SK-N-SH (cell line): ENCODE results near the gene ADAMTS19. TPM values are rescaled to one million over a fixed set of nuclear protein-coding genes. Genes with fewer than 3 reads are reported as not detected.
"Not testable (repeated sequence)": the region's sequence is repeated elsewhere in the genome, so short reads cannot be mapped to it uniquely, and the experiment has no call there.

Experiments used
- CTCF ChIA-PET: fragments of 300-600, 350-600 bp; formaldehyde crosslinking; extraction: SDS; loops from one replicate; lab custom pipeline; 2021; lab: Yijun Ruan, JAX
- POLR2A ChIA-PET: fragments of 350-600 bp; sonication (Branson Sonifier 250); formaldehyde crosslinking; extraction: SDS; loops from one replicate; lab custom pipeline; 2020; ENCODE audit warnings: antibody characterized with exemption, inconsistent platforms; lab: Yijun Ruan, JAX
- DNase-seq: peaks from one replicate; pipeline ENCODE4 v3.0.0; 2012
- H2AFZ ChIP-seq: fragments of 200-600 bp; sonication (generic); 2 replicates; pipeline ENCODE4 v1.8.1; 2016; ENCODE audit warnings: antibody characterized with exemption, mild to moderate bottlenecking, low read depth
- H3F3A ChIP-seq: fragments of 200-600 bp; sonication (generic); replicated peaks from 2 replicates; pipeline ENCODE3; 2016; ENCODE audit warnings: antibody characterized with exemption, mild to moderate bottlenecking; ENCODE audit not compliant: insufficient read depth
- H3K27ac ChIP-seq, 2 experiments: fragments of 200-500 bp in 1 of 2; fragments of 200-600 bp in 1 of 2; sonication (Bioruptor generic) in 1 of 2; sonication (generic), shearing (Covaris generic) in 1 of 2; 2 replicates each; pipeline versions ENCODE4 v1.5.1 to v1.6.1; 2014 to 2016; ENCODE audit warnings: low read depth in 2 of 2, inconsistent platforms in 1 of 2, low read length in 1 of 2, mild to moderate bottlenecking in 1 of 2, mixed read lengths in 1 of 2
- H3K27me3 ChIP-seq: fragments of 200-600 bp; sonication (generic), shearing (Covaris generic); 2 replicates; pipeline ENCODE4 v1.6.1; 2016; ENCODE audit warnings: mixed run types; ENCODE audit not compliant: insufficient read depth
- H3K36me3 ChIP-seq, 2 experiments: fragments of 200-500 bp in 1 of 2; fragments of 200-600 bp in 1 of 2; sonication (Bioruptor generic) in 1 of 2; sonication (generic) in 1 of 2; replicated peaks in 1 of 2; 2 replicates each; pipeline versions ENCODE3 to v1.5.1; 2014 to 2016; ENCODE audit warnings: low read length in 1 of 2, mild to moderate bottlenecking in 1 of 2; ENCODE audit not compliant: insufficient read depth in 2 of 2, control insufficient read depth in 1 of 2
- H3K4me1 ChIP-seq, 2 experiments: fragments of 200-500 bp in 1 of 2; fragments of 200-600 bp in 1 of 2; sonication (Bioruptor generic) in 1 of 2; sonication (generic), shearing (Covaris generic) in 1 of 2; 2 replicates each; pipeline versions ENCODE4 v1.5.1 to v1.6.1; 2014 to 2016; ENCODE audit warnings: low read depth in 1 of 2, low read length in 1 of 2, mixed run types in 1 of 2; ENCODE audit not compliant: insufficient read depth in 2 of 2, control insufficient read depth in 1 of 2
- H3K4me2 ChIP-seq: fragments of 200-600 bp; sonication (generic), shearing (Covaris generic); 2 replicates; pipeline ENCODE4 v1.6.1; 2017; ENCODE audit warnings: mixed run types
- H3K4me3 ChIP-seq, 2 experiments: fragments of 200-500 bp in 1 of 2; fragments of 200-600 bp in 1 of 2; sonication (Bioruptor generic) in 1 of 2; sonication (generic), shearing (Covaris generic) in 1 of 2; 2 replicates each; pipeline versions ENCODE4 v1.5.1 to v1.8.1; 2014 to 2016; ENCODE audit warnings: low read depth in 2 of 2, inconsistent platforms in 1 of 2, low read length in 1 of 2, mild to moderate bottlenecking in 1 of 2, mixed read lengths in 1 of 2, moderate library complexity in 1 of 2
- H3K79me2 ChIP-seq: fragments of 200-600 bp; sonication (generic); 2 replicates; pipeline ENCODE4 v1.8.1; 2017; ENCODE audit warnings: mild to moderate bottlenecking; ENCODE audit not compliant: insufficient read depth
- H3K9ac ChIP-seq: fragments of 200-600 bp; sonication (generic); 2 replicates; pipeline ENCODE4 v1.6.1; 2017; ENCODE audit warnings: mixed run types
- H3K9me2 ChIP-seq: fragments of 200-600 bp; sonication (generic); 2 replicates; pipeline ENCODE4 v1.6.1; 2017; ENCODE audit warnings: mixed run types
- H3K9me3 ChIP-seq: fragments of 200-600 bp; sonication (generic); 2 replicates; pipeline ENCODE4 v1.6.1; 2017; ENCODE audit warnings: mixed run types, mild to moderate bottlenecking, moderate library complexity
- H4K20me1 ChIP-seq: fragments of 200-600 bp; sonication (generic); 2 replicates; pipeline ENCODE4 v1.6.1; 2017; ENCODE audit warnings: mild to moderate bottlenecking, mixed run types; ENCODE audit not compliant: insufficient read depth
- CHD2 ChIP-seq: fragments of 150-350 bp; IDR thresholded peaks from 2 replicates; pipeline ENCODE4 v1.6.1; 2018; ENCODE audit warnings: low read length; ENCODE audit not compliant: partially characterized antibody
- EP300 ChIP-seq, 2 experiments: IDR thresholded peaks; 2 replicates each; pipeline versions ENCODE4 v1.4.0 to v1.6.1; 2012; ENCODE audit warnings: borderline replicate concordance in 1 of 2, low read depth in 1 of 2, low read length in 1 of 2
- EZH2phosphoT487 ChIP-seq: fragments of 200-600 bp; sonication (generic); IDR thresholded peaks from 2 replicates; pipeline ENCODE4 v1.6.1; 2017; ENCODE audit warnings: low read depth, mixed run types, mild to moderate bottlenecking, antibody characterized with exemption, moderate library complexity, borderline replicate concordance
- FOSL2 ChIP-seq: IDR thresholded peaks from 2 replicates; pipeline ENCODE4 v1.4.0; 2012; ENCODE audit warnings: low read depth, mild to moderate bottlenecking, moderate library complexity, borderline replicate concordance
- FOXJ3 ChIP-seq: sonication (generic); formaldehyde crosslinking; IDR thresholded peaks from 2 replicates; pipeline ENCODE4 v1.5.1; 2020; ENCODE audit warnings: mild to moderate bottlenecking, missing genetic modification reagents
- FOXM1 ChIP-seq: IDR thresholded peaks from 2 replicates; pipeline ENCODE4 v1.4.0; 2012; ENCODE audit warnings: low read depth, mild to moderate bottlenecking
- GATA2 ChIP-seq: sonication (generic); formaldehyde crosslinking; IDR thresholded peaks from 2 replicates; pipeline ENCODE4 v1.5.0; 2020; ENCODE audit warnings: mild to moderate bottlenecking, missing genetic modification reagents
- JUND ChIP-seq: IDR thresholded peaks from 2 replicates; pipeline ENCODE4 v1.4.0; 2012
- NRF1 ChIP-seq: IDR thresholded peaks from 2 replicates; pipeline ENCODE4 v1.6.1; 2012; ENCODE audit warnings: low read depth, mild to moderate bottlenecking, low read length
- POLR2AphosphoS5 ChIP-seq: IDR thresholded peaks from 2 replicates; pipeline ENCODE4 v1.6.1; 2012; ENCODE audit warnings: low read depth, low read length
- RAD21 ChIP-seq: IDR thresholded peaks from 2 replicates; pipeline ENCODE4 v1.6.1; 2012; ENCODE audit warnings: mild to moderate bottlenecking, low read length
- RCOR1 ChIP-seq: fragments of 150-350 bp; IDR thresholded peaks from 2 replicates; pipeline ENCODE4 v1.6.1; 2017; ENCODE audit warnings: antibody characterized with exemption, low read length
- RFX5 ChIP-seq: IDR thresholded peaks from 2 replicates; pipeline ENCODE4 v1.6.1; 2012; ENCODE audit warnings: mild to moderate bottlenecking, improper control_type of control experiment, low read length
- SMC3 ChIP-seq: IDR thresholded peaks from 2 replicates; pipeline ENCODE4 v1.6.1; 2012; ENCODE audit warnings: low read depth, low read length, improper control_type of control experiment
- TCF12 ChIP-seq: IDR thresholded peaks from 2 replicates; pipeline ENCODE4 v1.4.0; 2012
- TEAD4 ChIP-seq: IDR thresholded peaks from 2 replicates; pipeline ENCODE4 v1.4.0; 2012; ENCODE audit warnings: mild to moderate bottlenecking, borderline replicate concordance; ENCODE audit not compliant: insufficient read depth
- WGBS: methylation state at CpG from one replicate; pipeline ENCODE4 v1.1.6; 2017; ENCODE audit warnings: low lambda C conversion rate; 5-methylcytosine and 5-hydroxymethylcytosine counted together
- polyA plus RNA-seq, 3 experiments: library from polyadenylated mRNA; depleted of rRNA; stranded (reverse); fragments of >200 nt; gene quantifications; 2 replicates each; pipeline ENCODE4 v1.2.3, GENCODE V29; 2012
- TF ChIP-seq, protein P1 (sequence below): fragments of 200-600 bp; sonication (generic); IDR thresholded peaks from 2 replicates; pipeline ENCODE4 v1.6.1; 2017; ENCODE audit warnings: antibody characterized with exemption, mild to moderate bottlenecking, moderate library complexity
- TF ChIP-seq, protein P2 (sequence below): IDR thresholded peaks from 2 replicates; pipeline ENCODE4 v1.4.0; 2012; ENCODE audit warnings: low read depth, borderline replicate concordance

Gene ADAMTS19
- polyA plus RNA-seq, 1 of the 3 experiments (the other 2 are of a cell fraction) = 0.10 TPM

DNA sequence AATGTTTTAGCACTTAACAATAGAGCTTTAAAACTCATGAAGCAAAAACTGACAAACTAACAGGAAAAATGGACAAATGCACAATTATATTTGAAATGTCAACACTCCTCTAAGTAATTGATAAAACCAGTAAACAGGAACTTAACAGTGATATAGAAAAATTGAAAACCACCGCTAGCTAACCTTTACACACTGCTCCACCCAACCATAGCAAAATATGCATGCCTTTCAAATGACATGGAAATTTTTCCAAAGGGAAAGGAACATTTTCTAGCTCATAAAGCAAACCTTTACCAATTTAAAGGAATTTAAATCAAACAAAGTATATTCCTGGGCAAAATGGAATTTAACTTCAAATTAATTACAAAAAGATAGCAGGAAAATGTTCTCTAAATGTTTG is 109.2 kb downstream of the ADAMTS19 start:
- Histone ChIP-seq H3K4me2 (no peak overlapping the region), H3K27me3 (no peaks in the 10 kb centered on the region), H3K79me2 (no peaks in the 10 kb centered on the region), H3K36me3 (no peaks in the 10 kb centered on the region), H4K20me1 (no peaks in the 10 kb centered on the region), H3K27ac (no peak overlapping the region), H3F3A (no peaks in the 10 kb centered on the region), H3K9me2 (no peaks in the 10 kb centered on the region), H2AFZ (no peak overlapping the region), H3K9ac (no peak overlapping the region), H3K4me3 (no peak overlapping the region), H3K4me1 (no peaks in the 10 kb centered on the region), H3K9me3 (no peaks in the 10 kb centered on the region)
- 3% methylated on average over 1 of the region's 1 CpG for WGBS
- CTCF ChIA-PET = interaction anchor here (1.0 kb wide), 1 partner anchor 26 kb away, joined by 3 read pairs; no protein-coding TSS in a partner anchor
- POLR2A ChIA-PET = no interaction called here
- TF ChIP-seq TEAD4 (no peak), FOSL2 (no peak), FOXJ3 (no peak)
- DNase-seq = no peak

DNA sequence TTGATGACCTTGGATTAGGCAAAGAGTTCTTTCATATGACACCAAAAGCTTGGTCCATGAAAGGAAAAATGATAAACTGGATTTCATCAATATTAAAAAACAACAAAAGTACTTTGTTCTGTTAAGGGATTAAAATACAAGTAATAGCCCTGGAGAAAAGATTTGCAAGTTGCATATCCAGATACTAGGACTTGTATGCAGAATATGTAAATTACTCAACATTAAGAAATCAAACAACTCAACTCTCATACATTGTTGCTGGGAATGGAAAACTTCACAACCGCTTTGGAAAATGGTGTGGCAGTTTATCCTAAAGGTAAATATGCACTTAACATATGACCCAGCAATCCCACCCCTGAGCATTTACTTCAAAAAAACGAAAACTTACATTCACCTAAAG is 112.0 kb downstream of the ADAMTS19 start:
- 0% methylated on average over 2 of the region's 2 CpGs for WGBS
- H3K9me3 ChIP-seq = no peaks in the 10 kb centered on the region
- no peaks in the 10 kb centered on the region for H3K36me3 ChIP-seq
- no peak overlapping the region for H3K27ac ChIP-seq
- CTCF ChIA-PET = no interaction called here
- H3F3A ChIP-seq = no peaks in the 10 kb centered on the region
- POLR2A ChIA-PET = no interaction called here
- no peak overlapping the region for H2AFZ ChIP-seq
- TF ChIP-seq JUND (no peak), FOXJ3 (no peak), TCF12 (no peak), SMC3 (no peak), GATA2 (CRISPR knock-in tag) (no peak), EZH2phosphoT487 (no peak), RCOR1 (no peak), EP300 (IDR thresholded peaks at IDR 0.05; ENCODE audit: borderline replicate concordance in 1 of 2, low read depth in 1 of 2, low read length in 1 of 2) (no peak), POLR2AphosphoS5 (no peak), FOXM1 (no peak), CHD2 (no peak), RAD21 (no peak), TEAD4 (no peak), NRF1 (no peak), RFX5 (no peak)
- TF ChIP-seq, protein P1, sequence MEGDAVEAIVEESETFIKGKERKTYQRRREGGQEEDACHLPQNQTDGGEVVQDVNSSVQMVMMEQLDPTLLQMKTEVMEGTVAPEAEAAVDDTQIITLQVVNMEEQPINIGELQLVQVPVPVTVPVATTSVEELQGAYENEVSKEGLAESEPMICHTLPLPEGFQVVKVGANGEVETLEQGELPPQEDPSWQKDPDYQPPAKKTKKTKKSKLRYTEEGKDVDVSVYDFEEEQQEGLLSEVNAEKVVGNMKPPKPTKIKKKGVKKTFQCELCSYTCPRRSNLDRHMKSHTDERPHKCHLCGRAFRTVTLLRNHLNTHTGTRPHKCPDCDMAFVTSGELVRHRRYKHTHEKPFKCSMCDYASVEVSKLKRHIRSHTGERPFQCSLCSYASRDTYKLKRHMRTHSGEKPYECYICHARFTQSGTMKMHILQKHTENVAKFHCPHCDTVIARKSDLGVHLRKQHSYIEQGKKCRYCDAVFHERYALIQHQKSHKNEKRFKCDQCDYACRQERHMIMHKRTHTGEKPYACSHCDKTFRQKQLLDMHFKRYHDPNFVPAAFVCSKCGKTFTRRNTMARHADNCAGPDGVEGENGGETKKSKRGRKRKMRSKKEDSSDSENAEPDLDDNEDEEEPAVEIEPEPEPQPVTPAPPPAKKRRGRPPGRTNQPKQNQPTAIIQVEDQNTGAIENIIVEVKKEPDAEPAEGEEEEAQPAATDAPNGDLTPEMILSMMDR = no peak
- TF ChIP-seq, protein P2, sequence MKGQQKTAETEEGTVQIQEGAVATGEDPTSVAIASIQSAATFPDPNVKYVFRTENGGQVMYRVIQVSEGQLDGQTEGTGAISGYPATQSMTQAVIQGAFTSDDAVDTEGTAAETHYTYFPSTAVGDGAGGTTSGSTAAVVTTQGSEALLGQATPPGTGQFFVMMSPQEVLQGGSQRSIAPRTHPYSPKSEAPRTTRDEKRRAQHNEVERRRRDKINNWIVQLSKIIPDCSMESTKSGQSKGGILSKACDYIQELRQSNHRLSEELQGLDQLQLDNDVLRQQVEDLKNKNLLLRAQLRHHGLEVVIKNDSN = no peak
- TF ChIP-seq, all 33 proteins: peak for 0
- DNase-seq = no peak
- H3K79me2 ChIP-seq = no peaks in the 10 kb centered on the region
- H3K9me2 ChIP-seq = no peaks in the 10 kb centered on the region
- H3K9ac ChIP-seq = no peak overlapping the region
- H4K20me1 ChIP-seq = no peaks in the 10 kb centered on the region
- no peaks in the 10 kb centered on the region for H3K27me3 ChIP-seq
- H3K4me2 ChIP-seq = no peak overlapping the region
- no peaks in the 10 kb centered on the region for H3K4me1 ChIP-seq
- no peak overlapping the region for H3K4me3 ChIP-seq

DNA sequence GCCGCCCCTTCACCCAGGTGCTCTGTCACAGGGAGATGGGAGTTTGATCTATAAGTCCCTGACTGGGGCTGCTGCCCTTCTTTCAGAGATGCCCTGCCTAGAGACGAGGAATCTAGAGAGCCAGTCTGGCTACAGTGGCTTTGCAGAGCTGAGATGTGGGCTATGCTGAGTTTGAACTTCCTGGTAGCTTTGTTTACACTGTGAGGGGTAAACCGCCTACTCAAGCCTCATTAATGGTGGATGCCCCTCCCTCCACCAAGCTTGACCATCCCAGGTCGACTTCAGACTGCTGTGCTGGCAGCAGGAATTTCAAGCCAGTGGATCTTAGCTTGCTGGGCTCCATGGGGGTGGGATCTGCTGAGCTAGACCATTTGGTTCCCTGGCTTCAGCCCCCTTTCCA is 124.4 kb downstream of the ADAMTS19 start:
- H3F3A ChIP-seq, H3K27me3 ChIP-seq, H3K27ac ChIP-seq, H2AFZ ChIP-seq, H3K4me3 ChIP-seq, H3K9me2 ChIP-seq, H4K20me1 ChIP-seq, CTCF ChIA-PET, POLR2A ChIA-PET, H3K4me2 ChIP-seq, H3K79me2 ChIP-seq, H3K9ac ChIP-seq, H3K9me3 ChIP-seq, H3K4me1 ChIP-seq, DNase-seq, H3K36me3 ChIP-seq: not testable (repeated sequence)
- WGBS = 0% methylated on average over 1 of the region's 4 CpGs
